Chondrocyte (in vitro differentiated cells): ENCODE data around the gene PIN1. TPM values are rescaled to one million over a fixed set of nuclear protein-coding genes. Genes with fewer than 3 reads are reported as not detected.
"Not testable (repeated sequence)": the region's sequence is repeated elsewhere in the genome, so short reads cannot be mapped to it uniquely, and the experiment has no call there.

Experiments used
- DNase-seq: peaks from one replicate; pipeline ENCODE4 v3.0.0; 2021; ENCODE audit warnings: mixed read lengths, low spot score
- H3K27ac Mint-ChIP-seq: one replicate; pipeline ENCODE4 v1.8.0; 2021; ENCODE audit warnings: mild to moderate bottlenecking, moderate library complexity, mixed read lengths; ENCODE audit not compliant: unreplicated experiment
- H3K27me3 Mint-ChIP-seq: 2 replicates; pipeline ENCODE4 v1.8.0; 2021; ENCODE audit warnings: low read depth, mixed read lengths
- H3K36me3 Mint-ChIP-seq: 2 replicates; pipeline ENCODE4 v1.8.0; 2021; ENCODE audit warnings: low read depth, mixed read lengths
- H3K4me1 Mint-ChIP-seq: 2 replicates; pipeline ENCODE4 v1.8.0; 2021; ENCODE audit warnings: low read depth, mild to moderate bottlenecking, mixed read lengths
- H3K4me3 Mint-ChIP-seq: one replicate; pipeline ENCODE4 v1.8.0; 2021; ENCODE audit warnings: mild to moderate bottlenecking, moderate library complexity, mixed read lengths; ENCODE audit not compliant: unreplicated experiment
- H3K9me3 Mint-ChIP-seq: 2 replicates; pipeline ENCODE4 v1.8.0; 2021; ENCODE audit warnings: low read depth, mixed read lengths
- total RNA-seq: library from RNA; stranded (reverse); gene quantifications from 3 replicates; pipeline ENCODE4 v1.2.1, GENCODE V29; 2021
- TF ChIP-seq, protein P1 (sequence below): fragments of 200-600 bp; sonication (generic); IDR thresholded peaks from 2 replicates; pipeline ENCODE4 v1.5.0; 2021; ENCODE audit warnings: antibody characterized with exemption, mild to moderate bottlenecking, moderate library complexity

Gene PIN1
- total RNA-seq, 1 donor from 2014 or later = 65.5 TPM

DNA sequence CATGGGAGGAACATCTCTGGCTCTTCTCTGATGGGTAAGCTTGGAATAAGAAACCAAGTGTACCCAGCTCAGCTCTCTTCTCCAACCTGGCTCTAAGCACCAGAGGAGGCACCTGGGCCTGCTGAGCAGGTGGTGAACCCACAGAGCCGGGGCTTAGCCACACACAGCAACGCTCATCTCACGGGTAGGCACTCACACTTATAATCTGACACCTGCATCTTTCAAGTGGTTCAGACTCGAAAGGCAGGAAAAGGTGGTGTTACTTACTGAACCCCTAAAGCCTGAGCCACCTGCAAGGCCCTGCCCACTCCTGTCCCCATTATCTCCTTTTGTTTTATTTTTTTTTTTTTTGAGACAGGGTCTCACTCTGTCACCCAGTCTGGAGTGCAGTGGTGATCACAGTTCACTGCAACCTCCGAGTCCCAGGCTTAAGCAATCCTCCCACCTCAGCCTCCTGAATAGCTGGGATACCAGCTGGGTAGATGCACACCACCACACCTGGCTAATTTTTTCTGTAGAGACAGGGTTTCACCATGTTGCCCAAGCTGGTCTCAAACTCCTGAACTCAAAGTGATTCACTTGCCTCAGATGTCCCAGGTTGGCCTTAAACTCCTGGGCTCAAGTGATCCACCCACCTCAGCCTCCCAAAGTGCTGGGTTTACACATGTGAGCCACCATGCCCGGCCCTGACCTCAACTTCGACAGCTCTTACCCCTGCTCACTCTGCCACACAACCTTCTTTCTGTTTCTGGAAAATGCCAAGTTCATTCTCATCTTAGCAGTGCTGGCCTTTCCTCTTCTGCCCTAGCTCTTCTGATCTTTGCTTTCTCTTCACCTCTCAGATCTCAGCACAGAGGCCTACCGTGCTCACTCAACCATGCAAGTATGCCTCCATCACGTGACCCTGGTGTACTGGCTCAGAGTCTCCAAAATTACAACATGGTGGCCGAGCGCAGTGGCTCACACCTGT is 26.0 kb upstream of the PIN1 start:
- TF ChIP-seq, protein P1, sequence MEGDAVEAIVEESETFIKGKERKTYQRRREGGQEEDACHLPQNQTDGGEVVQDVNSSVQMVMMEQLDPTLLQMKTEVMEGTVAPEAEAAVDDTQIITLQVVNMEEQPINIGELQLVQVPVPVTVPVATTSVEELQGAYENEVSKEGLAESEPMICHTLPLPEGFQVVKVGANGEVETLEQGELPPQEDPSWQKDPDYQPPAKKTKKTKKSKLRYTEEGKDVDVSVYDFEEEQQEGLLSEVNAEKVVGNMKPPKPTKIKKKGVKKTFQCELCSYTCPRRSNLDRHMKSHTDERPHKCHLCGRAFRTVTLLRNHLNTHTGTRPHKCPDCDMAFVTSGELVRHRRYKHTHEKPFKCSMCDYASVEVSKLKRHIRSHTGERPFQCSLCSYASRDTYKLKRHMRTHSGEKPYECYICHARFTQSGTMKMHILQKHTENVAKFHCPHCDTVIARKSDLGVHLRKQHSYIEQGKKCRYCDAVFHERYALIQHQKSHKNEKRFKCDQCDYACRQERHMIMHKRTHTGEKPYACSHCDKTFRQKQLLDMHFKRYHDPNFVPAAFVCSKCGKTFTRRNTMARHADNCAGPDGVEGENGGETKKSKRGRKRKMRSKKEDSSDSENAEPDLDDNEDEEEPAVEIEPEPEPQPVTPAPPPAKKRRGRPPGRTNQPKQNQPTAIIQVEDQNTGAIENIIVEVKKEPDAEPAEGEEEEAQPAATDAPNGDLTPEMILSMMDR = no peak
- Mint-ChIP-seq H3K4me1 (peaks cover 2% of the 10 kb centered on the region), H3K9me3 (no peaks in the 10 kb centered on the region), H3K27ac (peak overlapping the region; percentile 41), H3K4me3 (no peak overlapping the region), H3K27me3 (no peaks in the 10 kb centered on the region), H3K36me3 (peaks cover 21% of the 10 kb centered on the region)
- DNase-seq = no peak

DNA sequence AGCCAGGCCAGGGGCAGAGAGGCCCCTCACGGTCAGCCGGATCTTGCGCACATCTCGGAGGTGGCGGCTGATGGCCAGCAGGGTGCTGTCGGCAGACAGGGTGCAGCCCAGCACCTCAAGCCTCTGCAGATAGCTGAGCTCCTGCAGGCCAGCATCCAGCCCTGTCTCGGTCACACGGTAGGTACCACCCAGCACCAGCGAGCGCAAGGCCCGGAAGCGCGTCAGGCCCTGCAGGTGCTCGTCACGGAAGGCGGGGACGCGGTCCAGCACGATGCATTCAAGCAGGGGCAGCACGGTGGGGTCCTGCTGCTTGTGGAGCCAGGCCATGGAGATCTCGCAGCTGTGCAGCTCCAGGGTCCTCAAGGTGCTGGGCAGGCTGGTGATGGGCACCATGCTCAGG is 24.0 kb upstream of the PIN1 start:
- Mint-ChIP-seq H3K4me1 (peaks cover 6% of the 10 kb centered on the region), H3K36me3 (peaks cover 21% of the 10 kb centered on the region), H3K27me3 (no peaks in the 10 kb centered on the region), H3K4me3 (no peak overlapping the region), H3K9me3 (no peaks in the 10 kb centered on the region), H3K27ac (no peak overlapping the region)
- TF ChIP-seq, protein P1 = no peak
- DNase-seq = no peak

DNA sequence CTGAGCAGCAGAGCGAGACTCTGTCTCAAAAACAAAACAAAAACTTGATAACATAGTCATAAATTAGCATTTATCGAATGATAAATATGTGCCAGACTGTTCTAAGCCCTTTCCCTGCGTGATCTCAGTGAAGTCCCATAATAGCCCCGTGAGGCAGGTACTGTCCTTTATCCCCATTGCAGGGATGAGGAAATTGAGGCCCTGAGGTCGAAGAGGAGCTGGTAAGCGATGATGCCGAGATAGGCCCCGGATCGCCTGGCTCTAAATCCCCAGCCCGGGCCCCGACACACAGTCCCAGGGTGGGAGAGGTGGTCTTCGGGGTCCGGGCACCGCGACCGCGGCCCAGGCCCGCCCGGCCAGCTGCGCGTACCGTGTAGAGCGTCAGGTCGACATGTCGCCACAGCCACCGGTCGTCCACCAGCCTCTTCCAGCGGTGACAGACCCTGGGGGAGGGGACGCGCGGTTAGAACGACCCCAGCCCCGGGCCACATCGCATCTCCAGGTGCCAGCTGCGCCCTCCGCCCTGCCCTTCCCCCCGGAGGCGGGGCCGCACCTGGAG is 16.9 kb upstream of the PIN1 start:
- peak overlapping the region; percentile 89 for H3K4me3 Mint-ChIP-seq
- peaks cover 36% of the 10 kb centered on the region for H3K4me1 Mint-ChIP-seq
- H3K36me3 Mint-ChIP-seq = peaks cover 5% of the 10 kb centered on the region
- no peaks in the 10 kb centered on the region for H3K27me3 Mint-ChIP-seq
- TF ChIP-seq, protein P1 = no peak
- DNase-seq = no peak
- H3K27ac Mint-ChIP-seq = peak overlapping the region; percentile 96
- H3K9me3 Mint-ChIP-seq = no peaks in the 10 kb centered on the region

DNA sequence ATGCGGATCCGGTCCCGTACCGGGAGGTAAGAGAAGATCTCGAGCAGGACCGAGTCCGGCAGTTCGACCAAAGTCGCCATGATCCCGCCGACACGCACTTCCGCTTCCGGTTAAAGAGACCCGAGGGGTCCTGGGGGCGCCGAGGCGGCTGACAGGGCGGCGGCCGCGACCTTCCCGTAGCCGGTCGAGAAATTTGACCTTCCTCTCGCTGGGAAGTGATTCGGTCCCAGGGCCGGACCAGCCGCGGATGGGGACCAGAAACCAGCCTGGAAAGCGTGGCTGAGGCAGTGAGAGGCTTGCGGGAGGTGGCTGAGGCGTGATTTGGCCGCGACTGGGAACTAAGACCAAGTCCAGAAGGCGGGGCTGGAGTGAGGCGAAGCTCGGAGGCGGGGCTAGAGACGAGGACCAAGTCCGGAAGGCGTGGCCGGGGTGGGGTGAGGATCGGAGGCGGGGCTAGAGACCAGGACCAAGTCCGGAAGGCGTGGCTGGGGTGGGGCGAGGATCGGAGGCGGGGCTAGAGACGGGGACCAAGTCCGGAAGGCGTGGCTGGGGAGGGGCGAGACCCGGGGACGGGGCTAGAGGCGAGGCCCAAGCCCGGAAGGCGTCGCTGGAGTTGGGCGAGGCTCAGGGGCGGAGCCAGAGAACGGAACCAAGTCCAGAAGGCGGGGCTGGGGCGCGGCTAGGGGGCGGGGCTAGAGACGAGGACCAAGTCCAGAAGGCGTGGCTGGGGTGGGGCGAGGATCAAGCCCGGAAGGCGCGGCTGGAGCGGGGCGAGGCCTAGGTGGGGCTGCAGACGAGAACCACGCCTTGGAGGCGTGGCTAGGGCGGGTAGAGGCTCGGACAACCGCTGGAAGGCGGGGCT is 16.2 kb upstream of the PIN1 start, which contains the start of gene FBXL12:
Gene FBXL12, minus strand, starts transcription at position 346 of the 862 bp plus-strand sequence. Its CDS starts 266 bp downstream, at position 80.
- TF ChIP-seq, protein P1 = no peak
- Mint-ChIP-seq H3K27me3 (no peaks in the 10 kb centered on the region), H3K36me3 (peaks cover 4% of the 10 kb centered on the region), H3K4me3 (peak within 1 kb of the TSS; percentile 89), H3K27ac (peak within 1 kb of the TSS; percentile 96), H3K4me1 (peaks cover 39% of the 10 kb centered on the region), H3K9me3 (no peaks in the 10 kb centered on the region)
- DNase-seq = peak; percentile 100

DNA sequence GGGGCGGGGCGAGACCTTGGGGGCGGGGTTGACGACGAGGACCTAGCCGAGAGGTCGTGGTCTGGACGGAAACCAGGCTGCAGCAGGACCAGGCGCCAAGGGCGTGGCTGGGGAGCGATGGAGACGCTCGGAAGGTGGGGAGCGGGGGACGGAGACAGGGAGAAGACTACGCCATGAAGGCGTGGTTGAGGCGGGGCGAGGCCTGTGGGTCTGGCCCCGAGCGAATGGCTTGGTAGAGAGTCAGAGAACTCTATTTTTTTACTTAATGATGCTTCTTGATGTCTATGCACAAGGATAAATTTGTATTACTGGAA is 15.6 kb upstream of the PIN1 start:
- no peaks in the 10 kb centered on the region for H3K9me3 Mint-ChIP-seq
- H3K27me3 Mint-ChIP-seq = no peaks in the 10 kb centered on the region
- H3K36me3 Mint-ChIP-seq = peaks cover 3% of the 10 kb centered on the region
- H3K4me1 Mint-ChIP-seq = peaks cover 39% of the 10 kb centered on the region
- TF ChIP-seq, protein P1 = no peak
- peak overlapping the region; percentile 89 for H3K4me3 Mint-ChIP-seq
- peak overlapping the region; percentile 96 for H3K27ac Mint-ChIP-seq
- DNase-seq = no peak

DNA sequence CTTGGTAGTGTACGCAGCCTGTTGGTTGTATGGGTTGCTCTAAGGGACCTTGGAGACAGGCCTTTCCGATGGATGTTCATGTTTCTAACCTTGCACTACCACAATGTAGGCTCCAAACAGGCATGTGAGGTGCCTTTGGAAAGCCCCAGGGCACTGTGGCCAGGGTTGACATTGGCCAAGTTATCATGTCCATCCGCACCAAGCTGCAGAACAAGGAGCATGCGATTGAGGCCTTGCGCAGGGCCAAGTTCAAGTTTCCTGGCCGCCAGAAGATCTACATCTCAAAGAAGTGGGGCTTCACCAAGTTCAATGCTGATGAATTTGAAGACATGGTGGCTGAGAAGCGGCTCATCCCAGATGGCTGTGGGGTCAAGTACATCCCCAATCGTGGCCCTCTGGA is 15.1 kb upstream of the PIN1 start:
- peak overlapping the region; percentile 96 for H3K27ac Mint-ChIP-seq
- not testable (repeated sequence) for H3K9me3 Mint-ChIP-seq, H3K36me3 Mint-ChIP-seq, DNase-seq, H3K27me3 Mint-ChIP-seq
- peaks cover 35% of the 10 kb centered on the region for H3K4me1 Mint-ChIP-seq
- H3K4me3 Mint-ChIP-seq = peak overlapping the region; percentile 89
